HG03565 (cell line): Measurements from ENCODE around the gene EYA3.

Experiments used
- ATAC-seq: cut with Tn5 transposase; IDR thresholded peaks from one replicate; pipeline ENCODE4 v1.9.1; 2021; ENCODE audit warnings: mild to moderate bottlenecking, moderate library complexity; ENCODE audit not compliant: unreplicated experiment

The EYA3 gene

GRCh38 chr1:27949027-27949426 lies 139.4 kb downstream of the EYA3 start:
- ATAC-seq, result no peak

GRCh38 chr1:27945020-27945419 lies 143.4 kb downstream of the EYA3 start:
- no peak for ATAC-seq

- no peak for ATAC-seq
These were observed 146.5 kb downstream of the EYA3 start for GRCh38 chr1:27941671-27942540.

GRCh38 chr1:27940870-27941560 lies 147.4 kb downstream of the EYA3 start:
- no peak for ATAC-seq

- ATAC-seq, result no peak
These were observed 148.1 kb downstream of the EYA3 start for GRCh38 chr1:27940297-27940696.

- no peak for ATAC-seq
These were observed 149.9 kb downstream of the EYA3 start for GRCh38 chr1:27938488-27938887.

GRCh38 chr1:27937524-27937836 lies 150.9 kb downstream of the EYA3 start:
- no peak for ATAC-seq

- ATAC-seq, result no peak
These were observed 152.0 kb downstream of the EYA3 start for GRCh38 chr1:27936370-27936769.

GRCh38 chr1:27935721-27936120 lies 152.7 kb downstream of the EYA3 start:
- no peak for ATAC-seq

- no peak for ATAC-seq
These were observed 153.4 kb downstream of the EYA3 start, which contains the start of gene SMPDL3B for GRCh38 chr1:27934818-27935549. TSS of gene SMPDL3B (plus strand) at chr1:27935000. CDS start at chr1:27935184, 184 bp downstream.

GRCh38 chr1:27931759-27932158 lies 156.7 kb downstream of the EYA3 start:
- no peak for ATAC-seq

- no peak for ATAC-seq
These were observed 157.2 kb downstream of the EYA3 start for GRCh38 chr1:27931184-27931583.

- no peak for ATAC-seq
These were observed 160.0 kb downstream of the EYA3 start for GRCh38 chr1:27928216-27928954.

GRCh38 chr1:27922272-27922671 lies 166.1 kb downstream of the EYA3 start:
- no peak for ATAC-seq
